ENCODE data around the gene CRIP1. TPM values are rescaled to one million over a fixed set of nuclear protein-coding genes. Genes with fewer than 3 reads are reported as not detected.
A peak's percentile ranks its signal among the peaks of the same experiment; 100 is the strongest.

CRIP1 gene, protein sequence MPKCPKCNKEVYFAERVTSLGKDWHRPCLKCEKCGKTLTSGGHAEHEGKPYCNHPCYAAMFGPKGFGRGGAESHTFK
- 17.3 TPM in 1 of 2 replicates, not detected in the other for total RNA-seq (2014; rRNA removed; shearing (Covaris generic); ENCODE audit: low replicate concordance)

- no peak for DNase-seq
- H3K9me3 ChIP-seq: no peaks in the 10 kb centered on the region
- no peaks in the 10 kb centered on the region for H3K27me3 ChIP-seq
- H3K36me3 ChIP-seq: no peaks in the 10 kb centered on the region
- peak within 1 kb of the TSS; percentile 26 for H3K4me3 ChIP-seq
Observed at GRCh38 chr14:105486163-105486973, at the start of gene CRIP1. Gene CRIP1, plus strand, starts transcription at chr14:105486886. Its CDS starts 374 bp downstream, at chr14:105487260.

- no peak overlapping the region for H3K4me3 ChIP-seq
- no peak for DNase-seq
Observed at GRCh38 chr14:105436891-105437722, 49.6 kb upstream of the CRIP1 start.

GRCh38 chr14:105437723-105438500, 48.8 kb upstream of the CRIP1 start:
- Histone ChIP-seq H3K9me3 (no peaks in the 10 kb centered on the region), H3K4me3 (no peak overlapping the region), H3K36me3 (peaks cover 5% of the 10 kb centered on the region), H3K27me3 (no peaks in the 10 kb centered on the region)
- DNase-seq: no peak

More at GRCh38 chr14:105436891-105437722, 49.6 kb upstream of the CRIP1 start:
- no peaks in the 10 kb centered on the region for H3K27me3 ChIP-seq
- H3K9me3 ChIP-seq: no peaks in the 10 kb centered on the region
- peaks cover 5% of the 10 kb centered on the region for H3K36me3 ChIP-seq

DNA sequence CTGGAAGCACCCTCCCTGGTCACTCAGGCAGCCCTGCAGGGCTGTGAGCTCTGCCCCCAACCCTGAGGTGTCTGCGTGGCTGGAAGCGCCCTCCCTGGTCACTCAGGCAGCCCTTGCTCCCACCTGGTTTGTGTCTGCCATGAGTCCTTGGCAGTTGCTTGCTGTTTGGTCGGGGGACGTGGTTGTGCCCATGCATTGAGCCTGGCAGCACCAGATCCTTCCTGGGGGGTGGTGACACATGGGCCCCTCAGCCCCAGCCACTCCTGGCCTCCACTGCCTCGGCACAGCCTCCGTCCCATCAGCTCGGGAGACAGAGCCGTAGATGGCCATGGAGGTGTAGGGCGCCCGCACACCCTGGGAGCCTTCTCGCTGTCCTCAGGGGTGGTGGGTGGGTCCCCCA, 47.5 kb upstream of the CRIP1 start:
- Histone ChIP-seq H3K27me3 (no peaks in the 10 kb centered on the region), H3K9me3 (no peaks in the 10 kb centered on the region), H3K4me3 (no peak overlapping the region), H3K36me3 (peaks cover 5% of the 10 kb centered on the region)
- no peak for DNase-seq

- Histone ChIP-seq H3K27me3 (no peaks in the 10 kb centered on the region), H3K36me3 (peaks cover 5% of the 10 kb centered on the region), H3K9me3 (no peaks in the 10 kb centered on the region), H3K4me3 (no peak overlapping the region)
- DNase-seq: peak; percentile 25
Observed at GRCh38 chr14:105439710-105440553, 46.8 kb upstream of the CRIP1 start.

GRCh38 chr14:105440554-105440900, 46.2 kb upstream of the CRIP1 start:
- Histone ChIP-seq H3K36me3 (peaks cover 5% of the 10 kb centered on the region), H3K4me3 (no peak overlapping the region), H3K27me3 (no peaks in the 10 kb centered on the region), H3K9me3 (no peaks in the 10 kb centered on the region)
- no peak for DNase-seq

DNA sequence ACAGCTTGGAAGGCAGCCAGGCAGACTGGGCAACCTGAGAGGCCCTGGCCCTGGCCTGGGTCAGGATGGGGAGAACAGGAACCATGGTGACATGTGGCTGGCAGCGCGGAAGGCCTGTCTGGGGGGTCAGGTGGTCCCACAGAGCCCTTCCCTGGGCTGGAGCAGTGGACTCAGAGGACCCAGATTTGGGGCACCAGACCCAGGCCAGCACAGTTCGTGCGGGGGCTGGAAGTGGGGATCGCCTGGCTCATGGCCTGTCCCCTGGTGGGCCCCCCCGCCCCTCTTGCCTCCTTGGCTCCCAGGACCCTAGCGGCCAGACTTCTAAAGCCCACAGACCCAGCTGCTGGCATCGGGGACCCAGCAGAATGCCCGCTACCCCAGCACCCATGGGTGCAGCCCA, 45.7 kb upstream of the CRIP1 start:
- Histone ChIP-seq H3K4me3 (no peak overlapping the region), H3K36me3 (peaks cover 5% of the 10 kb centered on the region), H3K27me3 (no peaks in the 10 kb centered on the region), H3K9me3 (no peaks in the 10 kb centered on the region)
- DNase-seq: no peak

DNA sequence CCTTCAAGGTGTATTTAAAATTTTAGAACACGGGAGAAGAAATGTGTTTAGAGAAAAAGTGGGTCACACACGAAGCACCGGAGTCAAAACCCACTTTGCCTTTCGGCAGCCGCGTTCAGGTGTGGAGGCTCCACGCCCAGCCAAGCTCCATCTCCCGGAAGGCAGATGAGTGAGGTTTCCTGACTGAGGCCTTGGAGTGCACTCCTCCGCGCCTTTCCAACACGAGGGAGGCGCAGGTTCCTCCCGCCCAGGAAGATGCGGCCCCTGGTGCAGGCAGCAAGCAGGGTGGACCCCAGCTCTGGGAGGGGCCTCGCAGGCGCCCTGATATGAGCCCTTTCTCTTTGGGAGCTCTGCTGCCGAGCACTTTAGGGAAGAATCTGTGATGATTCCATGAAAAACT, 44.6 kb upstream of the CRIP1 start:
- Histone ChIP-seq H3K27me3 (no peaks in the 10 kb centered on the region), H3K36me3 (peaks cover 5% of the 10 kb centered on the region), H3K4me3 (no peak overlapping the region), H3K9me3 (no peaks in the 10 kb centered on the region)
- no peak for DNase-seq

GRCh38 chr14:105442834-105443233, 43.9 kb upstream of the CRIP1 start:
- no peak overlapping the region for H3K4me3 ChIP-seq
- no peaks in the 10 kb centered on the region for H3K9me3 ChIP-seq
- H3K36me3 ChIP-seq: peaks cover 5% of the 10 kb centered on the region
- no peaks in the 10 kb centered on the region for H3K27me3 ChIP-seq
- no peak for DNase-seq

DNA sequence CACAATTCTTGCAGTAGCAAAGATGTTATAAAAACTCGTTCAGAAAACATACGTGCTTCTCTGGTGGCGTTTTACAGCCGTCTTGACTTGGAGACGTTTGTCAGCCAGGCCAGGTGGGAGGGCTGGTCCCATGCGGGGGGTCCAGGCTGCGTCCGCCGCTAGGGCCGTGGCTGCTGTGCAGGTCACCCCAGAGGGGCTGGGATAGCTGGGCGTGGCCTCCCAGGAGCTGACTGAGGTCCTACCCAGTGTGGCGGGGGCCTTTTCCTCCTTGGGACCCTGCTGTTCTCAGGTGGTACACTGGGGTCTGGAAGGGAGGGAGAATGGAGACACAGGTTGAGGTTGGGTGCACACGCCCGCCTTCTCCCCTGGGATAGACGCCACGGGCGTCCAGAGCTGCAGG, 41.8 kb upstream of the CRIP1 start:
- Histone ChIP-seq H3K36me3 (peaks cover 5% of the 10 kb centered on the region), H3K4me3 (no peak overlapping the region), H3K9me3 (no peaks in the 10 kb centered on the region), H3K27me3 (no peaks in the 10 kb centered on the region)
- no peak for DNase-seq

- Histone ChIP-seq H3K4me3 (no peak overlapping the region), H3K9me3 (no peaks in the 10 kb centered on the region), H3K27me3 (no peaks in the 10 kb centered on the region), H3K36me3 (peaks cover 5% of the 10 kb centered on the region)
- no peak for DNase-seq
Observed at GRCh38 chr14:105445290-105445689, 41.4 kb upstream of the CRIP1 start.

GRCh38 chr14:105445901-105446845, 40.5 kb upstream of the CRIP1 start:
- Histone ChIP-seq H3K36me3 (peaks cover 3% of the 10 kb centered on the region; the same call in 1 of the 2 replicates), H3K9me3 (no peaks in the 10 kb centered on the region), H3K27me3 (no peaks in the 10 kb centered on the region), H3K4me3 (no peak overlapping the region)
- no peak for DNase-seq

DNA sequence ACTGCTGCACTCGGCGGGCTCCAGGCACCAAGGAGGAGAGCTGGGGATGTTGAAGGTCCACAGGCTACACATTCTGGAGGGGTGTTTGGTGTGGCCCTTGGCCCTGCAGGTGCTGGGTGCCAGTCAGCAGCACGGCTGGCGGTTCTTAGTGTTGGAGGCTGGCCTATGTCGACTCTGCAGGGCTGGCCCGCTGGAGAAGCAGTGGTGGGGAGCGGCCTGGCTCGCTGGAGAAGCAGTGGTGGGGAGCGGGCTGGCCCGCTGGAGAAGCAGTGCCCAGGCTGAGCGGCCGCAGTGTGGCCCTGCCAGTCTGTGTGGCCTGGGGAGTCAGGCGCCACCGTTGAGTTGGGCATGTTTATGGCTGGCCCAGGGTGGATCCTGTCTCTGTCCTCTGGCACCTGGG, 39.7 kb upstream of the CRIP1 start:
- Histone ChIP-seq H3K36me3 (peaks cover under 1% of the 10 kb centered on the region), H3K4me3 (no peak overlapping the region), H3K9me3 (no peaks in the 10 kb centered on the region), H3K27me3 (no peaks in the 10 kb centered on the region)
- DNase-seq: no peak

DNA sequence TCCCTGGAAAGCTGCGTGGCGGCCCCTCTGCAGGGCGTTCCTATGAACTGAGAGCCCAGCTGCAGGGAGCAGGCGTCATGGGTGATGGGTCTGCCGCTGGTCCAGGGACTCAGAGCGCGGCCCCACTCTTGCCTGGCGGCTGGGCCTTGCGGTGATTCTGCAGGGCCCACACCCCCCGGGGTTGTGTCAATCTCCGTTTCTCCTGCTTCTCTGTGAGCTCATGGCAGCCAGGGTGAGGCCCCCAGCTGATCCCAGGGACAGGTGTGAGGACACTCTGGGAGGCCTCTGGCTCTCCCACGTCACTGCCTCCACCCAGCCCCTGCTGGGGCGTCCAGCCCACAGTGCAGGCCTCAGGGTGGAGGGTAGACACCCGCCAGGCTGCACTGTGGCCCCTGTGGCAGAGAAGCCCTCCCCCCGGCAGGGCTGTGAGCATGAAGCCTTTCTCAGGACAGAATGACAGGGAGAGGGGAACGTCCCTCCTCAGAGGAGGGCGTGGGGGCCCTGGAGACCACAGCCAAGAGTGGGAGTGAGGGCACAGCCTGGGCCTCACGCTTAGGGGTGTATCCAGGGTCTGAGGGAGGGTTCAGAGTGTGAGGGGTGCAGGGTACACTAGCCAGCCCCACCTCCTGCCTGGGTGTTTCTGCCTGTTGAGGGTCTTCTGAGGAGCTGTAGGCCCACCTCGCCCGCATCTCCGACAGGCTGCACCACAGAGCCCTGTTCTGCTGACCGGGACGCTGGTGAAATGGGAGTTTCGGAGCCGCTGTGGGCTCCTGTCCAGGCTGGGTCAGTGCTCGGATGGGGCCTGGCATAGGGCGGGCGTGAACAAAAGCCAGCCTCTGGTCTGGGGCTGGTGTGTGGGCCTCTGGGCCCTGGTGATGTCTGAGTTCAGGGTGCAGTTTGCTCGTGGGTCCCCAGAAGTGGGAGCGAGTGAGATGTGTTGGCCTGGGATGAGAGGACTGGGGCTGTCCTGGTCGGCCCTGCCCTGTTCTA, 38.7 kb upstream of the CRIP1 start:
- DNase-seq: no peak
- Histone ChIP-seq H3K27me3 (no peaks in the 10 kb centered on the region), H3K36me3 (peaks cover 6% of the 10 kb centered on the region), H3K4me3 (no peak overlapping the region), H3K9me3 (no peaks in the 10 kb centered on the region)
